ENCODE data around the gene KCNN2. TPM values are rescaled to one million over a fixed set of nuclear protein-coding genes. Genes with fewer than 3 reads are reported as not detected.

Gene KCNN2
- total and polyA plus RNA-seq, 2 of the 8 experiments (the other 6 are each of a cell fraction or from before 2014, with no cell fraction given): 13.1 to 18.6 TPM

GRCh38 chr5:114361724-114362196 lies at the start of gene KCNN2 (continued):
- TF ChIP-seq TEAD4 (IDR thresholded peaks at IDR 0.05; ENCODE audit: low read depth, low read length) (peak; percentile 1; the same call in 1 of the 2 replicates), RXRA (IDR thresholded peaks at IDR 0.05; ENCODE audit: insufficient read depth, low read depth, low read length) (no peak), YY1 (IDR thresholded peaks at IDR 0.05; ENCODE audit: low read depth, low read length) (peak; percentile 9; the same call in 1 of the 2 replicates), TBP (IDR thresholded peaks at IDR 0.05; ENCODE audit: low read depth, low read length) (peak; percentile 77), EZH2 (IDR thresholded peaks at IDR 0.05; ENCODE audit: low read depth, low read length, severe bottlenecking) (no peak), RBBP5 (IDR thresholded peaks at IDR 0.05; ENCODE audit: borderline replicate concordance, low read depth, low read length) (peak; percentile 54; the same call in 1 of the 2 replicates), TAF1 (IDR thresholded peaks at IDR 0.05; ENCODE audit: low read depth, low read length) (peak; percentile 70; the same call in 1 of the 2 replicates), RAD21 (IDR thresholded peaks at IDR 0.05 in 1 of 2, conservative IDR thresholded peaks at IDR 0.05 in 1 of 2; ENCODE audit: low read depth in 2 of 2, low read length in 2 of 2) (no peak), SIX5 (IDR thresholded peaks at IDR 0.05; ENCODE audit: low read depth, low read length) (no peak), SP4 (IDR thresholded peaks at IDR 0.05; ENCODE audit: low read length) (no peak), USF2 (IDR thresholded peaks at IDR 0.05; ENCODE audit: low read length) (no peak), GABPA (IDR thresholded peaks at IDR 0.05; ENCODE audit: borderline replicate concordance, insufficient read depth, low read length) (no peak), MAFK (IDR thresholded peaks at IDR 0.05; ENCODE audit: low read depth, low read length) (no peak), NANOG (IDR thresholded peaks at IDR 0.05; ENCODE audit: insufficient read depth, low read depth, low read length, poor library complexity, severe bottlenecking) (no peak), ZNF274 (IDR thresholded peaks at IDR 0.05; ENCODE audit: borderline replicate concordance, extremely low read depth, low read length) (no peak), BRCA1 (IDR thresholded peaks at IDR 0.05; ENCODE audit: low read depth, low read length) (no peak), SRF (IDR thresholded peaks at IDR 0.05; ENCODE audit: low read depth, low read length) (no peak), CTBP2 (IDR thresholded peaks at IDR 0.05; ENCODE audit: borderline replicate concordance, insufficient read depth, insufficient read length, low read length) (no peak)
- TF ChIP-seq, protein P1, sequence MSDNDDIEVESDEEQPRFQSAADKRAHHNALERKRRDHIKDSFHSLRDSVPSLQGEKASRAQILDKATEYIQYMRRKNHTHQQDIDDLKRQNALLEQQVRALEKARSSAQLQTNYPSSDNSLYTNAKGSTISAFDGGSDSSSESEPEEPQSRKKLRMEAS (IDR thresholded peaks at IDR 0.05): peak; percentile 59; the same call in 1 of the 2 replicates
- TF ChIP-seq, protein P2, sequence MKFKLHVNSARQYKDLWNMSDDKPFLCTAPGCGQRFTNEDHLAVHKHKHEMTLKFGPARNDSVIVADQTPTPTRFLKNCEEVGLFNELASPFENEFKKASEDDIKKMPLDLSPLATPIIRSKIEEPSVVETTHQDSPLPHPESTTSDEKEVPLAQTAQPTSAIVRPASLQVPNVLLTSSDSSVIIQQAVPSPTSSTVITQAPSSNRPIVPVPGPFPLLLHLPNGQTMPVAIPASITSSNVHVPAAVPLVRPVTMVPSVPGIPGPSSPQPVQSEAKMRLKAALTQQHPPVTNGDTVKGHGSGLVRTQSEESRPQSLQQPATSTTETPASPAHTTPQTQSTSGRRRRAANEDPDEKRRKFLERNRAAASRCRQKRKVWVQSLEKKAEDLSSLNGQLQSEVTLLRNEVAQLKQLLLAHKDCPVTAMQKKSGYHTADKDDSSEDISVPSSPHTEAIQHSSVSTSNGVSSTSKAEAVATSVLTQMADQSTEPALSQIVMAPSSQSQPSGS (IDR thresholded peaks at IDR 0.05; ENCODE audit: low read length): peak; percentile 85
- TF ChIP-seq, protein P3, sequence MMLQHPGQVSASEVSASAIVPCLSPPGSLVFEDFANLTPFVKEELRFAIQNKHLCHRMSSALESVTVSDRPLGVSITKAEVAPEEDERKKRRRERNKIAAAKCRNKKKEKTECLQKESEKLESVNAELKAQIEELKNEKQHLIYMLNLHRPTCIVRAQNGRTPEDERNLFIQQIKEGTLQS (IDR thresholded peaks at IDR 0.05; ENCODE audit: insufficient read depth, low read depth, low read length): no peak
